GM12874 (cell line): ENCODE measurements around the gene SOD2.

Experiments
- TF ChIP-seq, protein P1 (sequence below): IDR thresholded peaks from 2 replicates; pipeline ENCODE4 v1.5.1; 2011; ENCODE audit warnings: low read depth, mild to moderate bottlenecking, control low read depth, low read length, moderate library complexity; ENCODE audit not compliant: insufficient read depth

SOD2 gene

DNA sequence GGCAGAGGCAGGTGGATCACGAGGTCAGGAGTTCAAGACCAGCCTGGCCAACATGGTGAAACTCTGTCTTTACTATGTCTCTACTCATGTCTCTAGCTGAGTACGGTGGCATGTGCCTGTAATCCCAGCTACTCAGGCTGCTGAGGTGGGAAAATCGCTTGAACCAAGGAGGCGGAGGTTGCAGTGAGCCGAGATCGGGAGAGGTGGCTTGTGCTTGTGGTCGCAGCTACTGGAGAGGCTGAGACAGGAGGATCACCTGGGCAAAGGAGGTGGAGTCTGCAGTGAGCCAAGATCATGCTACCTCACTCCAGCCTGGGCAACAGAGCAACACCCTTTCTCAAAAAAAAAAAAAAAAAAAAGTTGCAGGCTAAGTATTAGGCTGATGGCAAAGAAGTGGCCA lies 26.2 kb upstream of the SOD2 start:
- TF ChIP-seq, protein P1, sequence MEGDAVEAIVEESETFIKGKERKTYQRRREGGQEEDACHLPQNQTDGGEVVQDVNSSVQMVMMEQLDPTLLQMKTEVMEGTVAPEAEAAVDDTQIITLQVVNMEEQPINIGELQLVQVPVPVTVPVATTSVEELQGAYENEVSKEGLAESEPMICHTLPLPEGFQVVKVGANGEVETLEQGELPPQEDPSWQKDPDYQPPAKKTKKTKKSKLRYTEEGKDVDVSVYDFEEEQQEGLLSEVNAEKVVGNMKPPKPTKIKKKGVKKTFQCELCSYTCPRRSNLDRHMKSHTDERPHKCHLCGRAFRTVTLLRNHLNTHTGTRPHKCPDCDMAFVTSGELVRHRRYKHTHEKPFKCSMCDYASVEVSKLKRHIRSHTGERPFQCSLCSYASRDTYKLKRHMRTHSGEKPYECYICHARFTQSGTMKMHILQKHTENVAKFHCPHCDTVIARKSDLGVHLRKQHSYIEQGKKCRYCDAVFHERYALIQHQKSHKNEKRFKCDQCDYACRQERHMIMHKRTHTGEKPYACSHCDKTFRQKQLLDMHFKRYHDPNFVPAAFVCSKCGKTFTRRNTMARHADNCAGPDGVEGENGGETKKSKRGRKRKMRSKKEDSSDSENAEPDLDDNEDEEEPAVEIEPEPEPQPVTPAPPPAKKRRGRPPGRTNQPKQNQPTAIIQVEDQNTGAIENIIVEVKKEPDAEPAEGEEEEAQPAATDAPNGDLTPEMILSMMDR = no peak

DNA sequence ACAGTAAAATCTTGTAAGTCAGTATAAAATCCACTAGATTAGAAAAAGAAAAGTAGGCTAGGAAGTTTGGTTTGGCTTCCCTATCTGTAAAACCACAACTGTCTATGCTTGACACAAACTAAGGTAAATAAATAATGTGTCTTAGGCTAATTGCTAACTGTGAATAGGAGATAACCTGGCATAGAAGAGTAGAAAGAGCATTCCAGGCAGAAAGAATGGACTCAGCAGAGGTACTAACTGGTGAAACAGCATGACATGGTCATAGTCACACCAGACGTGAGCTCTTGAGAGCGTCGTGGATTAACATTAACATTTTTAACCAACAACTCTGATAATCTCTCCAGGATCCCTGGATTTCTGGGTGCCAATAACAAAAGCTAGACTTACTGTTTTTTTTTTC lies 25.6 kb upstream of the SOD2 start:
- TF ChIP-seq, protein P1 = no peak

- TF ChIP-seq, protein P1 = no peak
Observed at GRCh38 chr6:159716247-159717096, 23.4 kb upstream of the SOD2 start.

- TF ChIP-seq, protein P1 = no peak
Observed at GRCh38 chr6:159715605-159716004, 22.6 kb upstream of the SOD2 start.

GRCh38 chr6:159715166-159715565 lies 22.1 kb upstream of the SOD2 start:
- TF ChIP-seq, protein P1 = no peak

- TF ChIP-seq, protein P1 = no peak
Observed at GRCh38 chr6:159714404-159714803, 21.4 kb upstream of the SOD2 start.

GRCh38 chr6:159713984-159714383 lies 20.9 kb upstream of the SOD2 start:
- TF ChIP-seq, protein P1 = no peak
